Suprapubic skin (tissue), 4 donors: Measurements from ENCODE around the gene RB1. TPM values are rescaled to one million over a fixed set of nuclear protein-coding genes. Genes with fewer than 3 reads are reported as not detected.

Experiments used
- DNase-seq, 2 donors: peaks; one replicate each; pipeline ENCODE4 v3.0.0-alpha.2; 2019; ENCODE audit warnings: low spot score in 2 of 2
- H3K27ac ChIP-seq: fragments of 200-600 bp; sonication (generic); one replicate; pipeline ENCODE4 v1.5.1; 2019
- H3K27me3 ChIP-seq: fragments of 200-600 bp; sonication (generic); one replicate; pipeline ENCODE4 v1.5.1; 2019
- H3K36me3 ChIP-seq: fragments of 200-600 bp; sonication (generic); one replicate; pipeline ENCODE4 v1.5.1; 2019
- H3K4me1 ChIP-seq: fragments of 200-600 bp; sonication (generic); one replicate; pipeline ENCODE4 v1.5.1; 2019
- H3K4me3 ChIP-seq: fragments of 200-600 bp; sonication (generic); one replicate; pipeline ENCODE4 v1.5.1; 2019; ENCODE audit warnings: mild to moderate bottlenecking
- H3K9me3 ChIP-seq: fragments of 200-600 bp; sonication (generic); one replicate; pipeline ENCODE4 v1.5.1; 2019
- EP300 ChIP-seq: sonication (generic); formaldehyde crosslinking; IDR thresholded peaks from one replicate; pipeline ENCODE4 v1.6.1; 2017; ENCODE audit warnings: antibody characterized with exemption
- POLR2A ChIP-seq, 2 donors: fragments of 450-650 bp; IDR thresholded peaks; one replicate each; pipeline ENCODE4 v1.6.1; 2017; ENCODE audit warnings: antibody characterized with exemption in 2 of 2, mild to moderate bottlenecking in 2 of 2, moderate library complexity in 2 of 2
- POLR2AphosphoS5 ChIP-seq, 3 donors: sonication (generic); formaldehyde crosslinking; IDR thresholded peaks; one replicate each; pipeline ENCODE4 v1.6.1; 2017; ENCODE audit warnings: antibody characterized with exemption in 3 of 3
- WGBS: methylation state at CpG from one replicate; pipeline ENCODE4 v1.1.5; 2018; 5-methylcytosine and 5-hydroxymethylcytosine counted together
- total RNA-seq, 4 donors: library from RNA; depleted of rRNA; stranded (reverse); fragments of >200 nt; gene quantifications; one replicate each; pipeline ENCODE4 v1.1.0, GENCODE V29; 2016
- TF ChIP-seq, protein P1 (sequence below), 2 donors: fragments of 200-600 bp in 1 of 2; fragments of 450-650 bp in 1 of 2; sonication (generic) in 1 of 2; IDR thresholded peaks; one replicate each; pipeline ENCODE4 v1.5.1; 2016 to 2019; ENCODE audit warnings: antibody characterized with exemption in 2 of 2, mild to moderate bottlenecking in 1 of 2, moderate library complexity in 1 of 2

The RB1 gene
- total RNA-seq, 4 donors from 2014 or later, result 18.0 to 31.5 (median 20.7) TPM

GRCh38 chr13:48281556-48281955, 22.0 kb upstream of the RB1 start:
- Histone ChIP-seq H3K27ac (no peak overlapping the region), H3K4me1 (no peaks in the 10 kb centered on the region), H3K36me3 (no peaks in the 10 kb centered on the region), H3K27me3 (no peaks in the 10 kb centered on the region), H3K9me3 (no peaks in the 10 kb centered on the region), H3K4me3 (no peak overlapping the region)
- no peak for DNase-seq
- TF ChIP-seq POLR2A (IDR thresholded peaks at IDR 0.05), result no peak
- TF ChIP-seq POLR2AphosphoS5 (IDR thresholded peaks at IDR 0.05), result no peak
- TF ChIP-seq EP300, result no peak
- TF ChIP-seq, protein P1, sequence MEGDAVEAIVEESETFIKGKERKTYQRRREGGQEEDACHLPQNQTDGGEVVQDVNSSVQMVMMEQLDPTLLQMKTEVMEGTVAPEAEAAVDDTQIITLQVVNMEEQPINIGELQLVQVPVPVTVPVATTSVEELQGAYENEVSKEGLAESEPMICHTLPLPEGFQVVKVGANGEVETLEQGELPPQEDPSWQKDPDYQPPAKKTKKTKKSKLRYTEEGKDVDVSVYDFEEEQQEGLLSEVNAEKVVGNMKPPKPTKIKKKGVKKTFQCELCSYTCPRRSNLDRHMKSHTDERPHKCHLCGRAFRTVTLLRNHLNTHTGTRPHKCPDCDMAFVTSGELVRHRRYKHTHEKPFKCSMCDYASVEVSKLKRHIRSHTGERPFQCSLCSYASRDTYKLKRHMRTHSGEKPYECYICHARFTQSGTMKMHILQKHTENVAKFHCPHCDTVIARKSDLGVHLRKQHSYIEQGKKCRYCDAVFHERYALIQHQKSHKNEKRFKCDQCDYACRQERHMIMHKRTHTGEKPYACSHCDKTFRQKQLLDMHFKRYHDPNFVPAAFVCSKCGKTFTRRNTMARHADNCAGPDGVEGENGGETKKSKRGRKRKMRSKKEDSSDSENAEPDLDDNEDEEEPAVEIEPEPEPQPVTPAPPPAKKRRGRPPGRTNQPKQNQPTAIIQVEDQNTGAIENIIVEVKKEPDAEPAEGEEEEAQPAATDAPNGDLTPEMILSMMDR (IDR thresholded peaks at IDR 0.05), result no peak
- 61% methylated on average over 1 of the region's 1 CpG for WGBS

DNA sequence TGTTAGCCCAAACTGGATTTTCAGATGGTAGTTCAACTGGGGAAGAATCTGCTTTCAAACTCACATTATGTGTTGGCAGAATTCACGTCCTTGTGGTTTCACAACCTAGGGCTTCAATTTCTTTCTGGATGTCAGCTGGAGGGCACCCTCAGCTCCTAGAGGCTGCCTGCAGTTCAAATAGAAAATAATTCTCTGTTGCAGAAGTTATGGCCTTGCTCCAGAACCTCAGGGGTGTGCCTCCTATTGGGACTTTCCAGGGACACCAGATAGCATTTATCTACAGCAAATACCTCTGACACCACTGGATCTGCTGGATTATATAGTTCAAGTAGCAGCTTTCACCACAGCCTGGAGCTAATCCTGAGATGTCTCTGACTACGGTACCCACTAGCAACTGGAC, 11.8 kb upstream of the RB1 start:
- Histone ChIP-seq H3K36me3 (no peaks in the 10 kb centered on the region), H3K4me1 (no peaks in the 10 kb centered on the region), H3K27ac (no peak overlapping the region), H3K27me3 (no peaks in the 10 kb centered on the region), H3K9me3 (no peaks in the 10 kb centered on the region), H3K4me3 (no peak overlapping the region)
- TF ChIP-seq EP300 (no peak), POLR2A (IDR thresholded peaks at IDR 0.05) (no peak), POLR2AphosphoS5 (IDR thresholded peaks at IDR 0.05) (no peak)
- TF ChIP-seq, protein P1 (IDR thresholded peaks at IDR 0.05), result no peak
- whole genome bisulfite sequencing, result 52% methylated on average over 2 of the region's 2 CpGs
- no peak for DNase-seq

DNA sequence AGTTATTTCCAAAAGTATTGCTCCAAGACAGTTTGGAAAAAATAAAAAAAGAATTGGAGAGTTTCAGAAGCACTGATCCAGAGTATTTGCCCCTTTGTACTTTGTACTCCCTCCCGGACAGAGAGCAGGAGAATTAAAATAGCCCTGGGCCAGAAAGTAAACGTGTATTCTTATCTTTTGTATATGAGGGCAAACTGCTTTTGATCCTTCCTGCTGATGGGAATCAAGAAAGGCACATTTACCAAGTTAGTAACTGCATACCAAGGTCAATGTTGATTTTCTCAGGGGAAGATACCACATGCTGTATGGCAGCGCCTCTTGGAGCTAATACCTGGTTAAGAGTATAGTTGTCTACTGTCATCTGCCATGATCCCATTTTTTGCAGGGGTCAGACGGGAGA, 10.9 kb upstream of the RB1 start:
- TF ChIP-seq EP300 (no peak), POLR2AphosphoS5 (IDR thresholded peaks at IDR 0.05) (no peak), POLR2A (IDR thresholded peaks at IDR 0.05) (no peak)
- TF ChIP-seq, protein P1 (IDR thresholded peaks at IDR 0.05), result no peak
- Histone ChIP-seq H3K27ac (no peak overlapping the region), H3K36me3 (no peaks in the 10 kb centered on the region), H3K4me1 (no peaks in the 10 kb centered on the region), H3K4me3 (no peak overlapping the region), H3K27me3 (no peaks in the 10 kb centered on the region), H3K9me3 (no peaks in the 10 kb centered on the region)
- WGBS, result 80% methylated on average over 4 of the region's 4 CpGs
- no peak for DNase-seq

- TF ChIP-seq, protein P1 (IDR thresholded peaks at IDR 0.05), result no peak
- TF ChIP-seq POLR2A (IDR thresholded peaks at IDR 0.05) (no peak), POLR2AphosphoS5 (IDR thresholded peaks at IDR 0.05) (no peak), EP300 (no peak)
- no peaks in the 10 kb centered on the region for H3K4me1 ChIP-seq
- H3K27ac ChIP-seq, result no peak overlapping the region
- no peak for DNase-seq
- no peak overlapping the region for H3K4me3 ChIP-seq
- no peaks in the 10 kb centered on the region for H3K36me3 ChIP-seq
- H3K27me3 ChIP-seq, result no peaks in the 10 kb centered on the region
- no peaks in the 10 kb centered on the region for H3K9me3 ChIP-seq
- WGBS, result 91% methylated on average over 2 of the region's 2 CpGs
Measured at GRCh38 chr13:48294653-48295052, 8.9 kb upstream of the RB1 start.

DNA sequence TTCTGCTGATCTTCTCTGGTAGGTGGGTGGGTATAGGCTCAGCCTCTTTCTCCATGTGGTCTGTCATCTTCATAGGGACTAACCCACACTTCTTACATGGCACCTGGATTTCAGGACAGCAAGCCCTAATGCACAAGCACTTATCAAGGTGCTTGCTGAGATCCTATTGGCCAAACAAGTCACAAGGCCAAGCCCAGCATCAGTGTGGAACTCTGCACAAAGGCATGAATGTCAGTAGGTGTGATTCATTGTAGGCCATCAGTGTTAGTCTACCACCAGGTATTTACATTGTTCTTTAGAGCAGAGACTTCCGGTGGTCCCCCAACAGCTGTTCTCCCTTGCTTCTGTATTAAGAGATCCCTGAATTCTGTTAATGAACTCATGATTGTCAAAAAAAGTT, 8.3 kb upstream of the RB1 start:
- Histone ChIP-seq H3K27me3 (no peaks in the 10 kb centered on the region), H3K4me3 (no peak overlapping the region), H3K9me3 (no peaks in the 10 kb centered on the region), H3K27ac (no peak overlapping the region), H3K4me1 (no peaks in the 10 kb centered on the region), H3K36me3 (no peaks in the 10 kb centered on the region)
- 95% methylated on average over 1 of the region's 1 CpG for WGBS
- DNase-seq, result no peak
- TF ChIP-seq POLR2A (IDR thresholded peaks at IDR 0.05) (no peak), EP300 (no peak), POLR2AphosphoS5 (IDR thresholded peaks at IDR 0.05) (no peak)
- TF ChIP-seq, protein P1 (IDR thresholded peaks at IDR 0.05), result no peak
